Osteoblast (primary cell): ENCODE results near the gene EFNB2. TPM values are rescaled to one million over a fixed set of nuclear protein-coding genes. Genes with fewer than 3 reads are reported as not detected.

Source experiments
- DNase-seq: peaks from one replicate; pipeline ENCODE4 v3.0.0; 2011; ENCODE audit warnings: low spot score, mixed read lengths; ENCODE audit not compliant: insufficient read length; ENCODE audit errors: missing footprints
- H2AFZ ChIP-seq: 2 replicates; pipeline ENCODE4 v1.6.0; 2011; ENCODE audit warnings: mild to moderate bottlenecking, low read length
- H3K27ac ChIP-seq: 2 replicates; pipeline ENCODE4 v1.5.1; 2011; ENCODE audit warnings: mild to moderate bottlenecking, low read depth, low read length, moderate library complexity
- H3K27me3 ChIP-seq: 2 replicates; pipeline ENCODE4 v1.6.0; 2012; ENCODE audit warnings: mild to moderate bottlenecking, control low read depth, inconsistent platforms, low read length, moderate library complexity; ENCODE audit not compliant: insufficient read depth
- H3K36me3 ChIP-seq: 2 replicates; pipeline ENCODE4 v1.5.1; 2011; ENCODE audit warnings: mild to moderate bottlenecking, low read length, control low read depth, moderate library complexity; ENCODE audit not compliant: insufficient read depth
- H3K4me1 ChIP-seq: 2 replicates; pipeline ENCODE4 v1.5.1; 2011; ENCODE audit warnings: mild to moderate bottlenecking, low read length, control low read depth, moderate library complexity; ENCODE audit not compliant: insufficient read depth
- H3K4me2 ChIP-seq: 2 replicates; pipeline ENCODE4 v1.6.0; 2011; ENCODE audit warnings: mild to moderate bottlenecking, low read length; ENCODE audit not compliant: insufficient read depth
- H3K4me3 ChIP-seq: fragments of 200-600 bp; sonication (generic); 3 replicates; pipeline ENCODE4 v1.5.1; 2012; ENCODE audit warnings: mild to moderate bottlenecking, low read length, inconsistent platforms; ENCODE audit not compliant: insufficient read depth
- H3K79me2 ChIP-seq: 2 replicates; pipeline ENCODE4 v1.6.0; 2012; ENCODE audit warnings: mild to moderate bottlenecking, low read length, control low read depth, inconsistent platforms; ENCODE audit not compliant: insufficient read depth
- H3K9me3 ChIP-seq: 2 replicates; pipeline ENCODE4 v1.5.1; 2011; ENCODE audit warnings: low read depth, low read length, control low read depth
- H4K20me1 ChIP-seq: 2 replicates; pipeline ENCODE4 v1.6.0; 2012; ENCODE audit warnings: mild to moderate bottlenecking, low read length, control low read depth; ENCODE audit not compliant: insufficient read depth
- CTCF ChIP-seq: IDR thresholded peaks from 2 replicates; pipeline ENCODE4 v1.5.1; 2011; ENCODE audit warnings: mild to moderate bottlenecking, low read depth, low read length, moderate library complexity; ENCODE audit errors: extremely low read depth
- total RNA-seq: library from RNA; depleted of rRNA; stranded (reverse); fragments of >200 nt; gene quantifications from 2 replicates; pipeline ENCODE4 v1.2.3, GENCODE V29; 2012

Gene EFNB2
- total RNA-seq, 1 donor = 17.0 TPM

DNA sequence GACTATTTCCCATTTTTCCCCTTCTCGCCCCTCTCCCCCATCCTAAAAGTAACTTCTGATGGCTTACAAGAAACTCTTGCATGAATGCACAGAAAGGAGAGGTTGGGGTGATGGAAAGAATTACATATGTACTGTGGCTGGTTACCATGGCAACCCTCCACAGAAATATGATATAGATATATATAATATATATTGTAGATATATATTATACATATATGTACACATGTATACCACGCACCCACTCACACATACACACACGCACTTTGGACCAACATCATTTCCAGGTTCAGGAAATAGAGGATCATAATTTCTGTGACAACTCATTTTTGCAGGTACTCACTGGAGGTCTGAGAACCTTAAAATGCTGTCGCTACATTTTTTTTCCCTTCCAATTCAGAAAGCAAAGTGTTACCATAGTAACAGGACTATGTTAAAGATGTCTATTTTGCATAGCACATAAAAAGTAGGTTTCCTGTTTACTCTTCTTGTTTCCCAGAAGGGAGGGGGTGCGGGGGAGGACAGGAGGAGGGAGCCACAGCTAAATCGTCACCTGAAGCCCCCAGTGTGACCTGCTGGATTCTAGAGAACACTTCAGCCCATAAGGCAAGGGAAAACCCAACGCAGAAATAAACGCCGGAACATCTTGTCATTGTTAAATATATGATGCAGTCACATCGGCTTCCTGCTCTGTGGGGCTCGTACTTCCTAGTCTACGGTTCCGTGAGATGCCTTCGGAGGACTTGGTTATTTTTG, 44.7 kb downstream of the EFNB2 start:
- Histone ChIP-seq H3K9me3 (no peaks in the 10 kb centered on the region), H3K4me3 (no peak overlapping the region), H3K4me2 (no peak overlapping the region), H2AFZ (no peak overlapping the region), H4K20me1 (no peaks in the 10 kb centered on the region), H3K27me3 (no peaks in the 10 kb centered on the region), H3K36me3 (peaks cover 38% of the 10 kb centered on the region), H3K27ac (no peak overlapping the region), H3K79me2 (no peaks in the 10 kb centered on the region), H3K4me1 (no peaks in the 10 kb centered on the region)
- no peak for DNase-seq
- TF ChIP-seq CTCF = no peak

DNA sequence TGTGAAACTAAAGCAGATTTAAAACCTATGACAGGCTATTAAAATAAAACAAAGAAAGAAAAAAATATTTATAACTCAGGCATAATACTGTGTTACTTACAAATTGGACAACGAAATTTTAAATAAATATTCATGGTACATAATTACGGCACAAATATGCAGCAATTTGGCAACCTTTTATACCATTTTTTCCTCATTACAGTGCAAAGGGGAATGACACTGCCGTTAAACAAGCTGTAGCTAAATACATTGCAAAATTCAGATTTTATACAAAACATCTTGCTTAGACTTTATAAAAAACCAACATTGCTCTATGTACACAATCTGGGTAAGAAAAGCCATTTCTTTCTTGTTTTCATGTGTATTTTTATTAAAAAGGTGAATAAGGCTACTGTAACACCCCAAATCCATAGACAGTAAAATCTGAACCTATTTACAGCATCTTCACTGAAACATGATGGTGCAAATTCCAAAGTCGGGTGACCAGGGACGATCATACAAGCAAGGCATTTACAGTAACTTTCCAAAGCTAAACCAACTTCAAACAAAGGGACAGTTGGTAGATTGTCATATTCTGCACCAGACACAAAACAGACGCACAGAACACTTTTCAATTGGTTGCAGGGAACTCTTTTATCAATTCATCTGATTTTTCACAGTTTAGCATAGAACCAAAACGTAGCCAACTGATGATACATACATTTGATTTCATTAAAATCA, 45.5 kb downstream of the EFNB2 start:
- H3K79me2 ChIP-seq = no peaks in the 10 kb centered on the region
- no peak overlapping the region for H3K4me2 ChIP-seq
- H3K4me1 ChIP-seq = no peaks in the 10 kb centered on the region
- H3K27me3 ChIP-seq = no peaks in the 10 kb centered on the region
- no peak overlapping the region for H3K4me3 ChIP-seq
- no peak overlapping the region for H2AFZ ChIP-seq
- no peaks in the 10 kb centered on the region for H3K9me3 ChIP-seq
- no peak for TF ChIP-seq CTCF
- no peak overlapping the region for H3K27ac ChIP-seq
- no peaks in the 10 kb centered on the region for H4K20me1 ChIP-seq
- DNase-seq = no peak
- H3K36me3 ChIP-seq = peaks cover 38% of the 10 kb centered on the region

DNA sequence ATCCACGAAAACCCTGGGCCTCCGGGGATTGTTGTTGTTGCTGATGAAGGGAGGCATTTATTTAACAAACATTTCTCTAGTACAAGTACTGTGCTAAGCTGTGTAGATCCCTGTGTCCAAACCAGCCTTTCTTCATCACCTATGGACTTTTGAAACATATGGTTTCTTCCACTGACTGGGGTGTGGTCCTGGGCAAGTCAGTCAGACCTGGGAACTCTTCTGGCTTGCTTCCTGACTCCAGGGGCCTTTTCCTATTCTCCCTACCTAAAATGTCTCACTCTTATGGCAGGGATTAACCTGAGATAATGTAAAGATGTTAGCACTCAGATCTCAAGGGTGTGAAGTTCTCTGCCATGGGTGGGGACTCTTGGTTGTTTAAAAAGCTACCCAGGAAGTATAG, 46.8 kb downstream of the EFNB2 start:
- H3K36me3 ChIP-seq = peaks cover 26% of the 10 kb centered on the region
- no peaks in the 10 kb centered on the region for H3K9me3 ChIP-seq
- H3K4me1 ChIP-seq = no peaks in the 10 kb centered on the region
- no peaks in the 10 kb centered on the region for H3K27me3 ChIP-seq
- H3K79me2 ChIP-seq = no peaks in the 10 kb centered on the region
- no peak overlapping the region for H2AFZ ChIP-seq
- no peak overlapping the region for H3K27ac ChIP-seq
- TF ChIP-seq CTCF = no peak
- no peak for DNase-seq
- no peaks in the 10 kb centered on the region for H4K20me1 ChIP-seq
- no peak overlapping the region for H3K4me3 ChIP-seq
- H3K4me2 ChIP-seq = no peak overlapping the region

GRCh38 chr13:106488076-106488475, 47.4 kb downstream of the EFNB2 start:
- peaks cover 20% of the 10 kb centered on the region for H3K36me3 ChIP-seq
- H3K27me3 ChIP-seq = no peaks in the 10 kb centered on the region
- H3K79me2 ChIP-seq = no peaks in the 10 kb centered on the region
- H3K9me3 ChIP-seq = no peaks in the 10 kb centered on the region
- no peaks in the 10 kb centered on the region for H3K4me1 ChIP-seq
- TF ChIP-seq CTCF = no peak
- no peak overlapping the region for H2AFZ ChIP-seq
- no peak overlapping the region for H3K4me2 ChIP-seq
- no peak overlapping the region for H3K27ac ChIP-seq
- no peaks in the 10 kb centered on the region for H4K20me1 ChIP-seq
- no peak for DNase-seq
- no peak overlapping the region for H3K4me3 ChIP-seq
